ENCODE measurements around the gene SPANXA2. TPM values are rescaled to one million over a fixed set of nuclear protein-coding genes. Genes with fewer than 3 reads are reported as not detected.
"Not testable (repeated sequence)": the region's sequence is repeated elsewhere in the genome, so short reads cannot be mapped to it uniquely, and the experiment has no call there.

Gene SPANXA2, protein sequence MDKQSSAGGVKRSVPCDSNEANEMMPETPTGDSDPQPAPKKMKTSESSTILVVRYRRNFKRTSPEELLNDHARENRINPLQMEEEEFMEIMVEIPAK
- not detected for total RNA-seq
- long read RNA-seq: 0 reads

DNA sequence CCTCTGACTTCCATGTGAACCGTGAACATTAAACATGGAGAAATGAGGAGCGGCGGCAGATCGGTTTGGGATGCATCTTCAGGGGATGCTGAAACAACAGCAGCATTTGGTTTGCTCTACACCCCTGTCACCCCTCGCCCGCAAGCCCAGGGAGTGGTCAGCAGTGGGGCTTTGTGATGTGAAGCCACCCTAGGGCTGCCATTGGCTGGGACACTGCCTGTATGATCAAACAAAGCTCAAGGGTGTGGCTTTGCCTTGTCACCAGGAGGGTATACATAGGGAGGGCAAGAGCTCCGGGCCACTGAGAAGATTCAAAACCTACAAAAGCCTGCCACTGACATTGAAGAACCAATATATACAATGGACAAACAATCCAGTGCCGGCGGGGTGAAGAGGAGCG lies at the start of gene SPANXA2:
SPANXA2 (plus strand) TSS at position 301 of the 400 bp plus-strand sequence; CDS start at position 361, 60 bp downstream.
- intact Hi-C loops (cut with DNase I); ATAC-seq; DNase-seq (ENCODE audit: missing footprints): not testable (repeated sequence)

DNA sequence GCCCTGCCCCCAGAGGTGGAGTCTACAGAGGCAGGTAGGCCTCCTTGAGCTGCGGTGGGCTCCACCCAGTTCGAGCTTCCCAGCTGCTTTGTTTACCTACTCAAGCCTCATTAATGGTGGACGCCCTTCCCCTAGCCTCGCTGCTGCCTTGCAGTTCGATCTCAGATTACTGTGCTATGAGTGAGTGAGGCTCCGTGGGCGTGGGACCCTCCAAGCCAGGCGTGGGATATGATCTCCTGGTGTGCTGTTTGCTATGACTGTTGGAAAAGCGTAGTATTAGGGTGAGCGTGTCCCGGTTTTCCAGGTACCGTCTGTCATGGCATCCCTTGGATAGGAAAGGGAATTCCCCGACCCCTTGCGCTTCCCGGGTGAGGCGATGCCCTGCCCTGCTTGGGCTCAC lies 47.0 kb upstream of the SPANXA2 start:
- DNase-seq (ENCODE audit: missing footprints): peak; percentile 4
- intact Hi-C loops (cut with DNase I); ATAC-seq: not testable (repeated sequence)

DNA sequence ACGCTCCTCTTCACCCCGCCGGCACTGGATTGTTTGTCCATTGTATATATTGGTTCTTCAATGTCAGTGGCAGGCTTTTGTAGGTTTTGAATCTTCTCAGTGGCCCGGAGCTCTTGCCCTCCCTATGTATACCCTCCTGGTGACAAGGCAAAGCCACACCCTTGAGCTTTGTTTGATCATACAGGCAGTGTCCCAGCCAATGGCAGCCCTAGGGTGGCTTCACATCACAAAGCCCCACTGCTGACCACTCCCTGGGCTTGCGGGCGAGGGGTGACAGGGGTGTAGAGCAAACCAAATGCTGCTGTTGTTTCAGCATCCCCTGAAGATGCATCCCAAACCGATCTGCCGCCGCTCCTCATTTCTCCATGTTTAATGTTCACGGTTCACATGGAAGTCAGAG lies 4.9 kb upstream of the SPANXA2 start, which contains the start of gene SPANXA1:
SPANXA1 (minus strand) TSS at position 101 of the 400 bp plus-strand sequence; CDS start at position 41, 60 bp downstream.
- intact Hi-C loops (cut with DNase I); ATAC-seq: not testable (repeated sequence)

DNA sequence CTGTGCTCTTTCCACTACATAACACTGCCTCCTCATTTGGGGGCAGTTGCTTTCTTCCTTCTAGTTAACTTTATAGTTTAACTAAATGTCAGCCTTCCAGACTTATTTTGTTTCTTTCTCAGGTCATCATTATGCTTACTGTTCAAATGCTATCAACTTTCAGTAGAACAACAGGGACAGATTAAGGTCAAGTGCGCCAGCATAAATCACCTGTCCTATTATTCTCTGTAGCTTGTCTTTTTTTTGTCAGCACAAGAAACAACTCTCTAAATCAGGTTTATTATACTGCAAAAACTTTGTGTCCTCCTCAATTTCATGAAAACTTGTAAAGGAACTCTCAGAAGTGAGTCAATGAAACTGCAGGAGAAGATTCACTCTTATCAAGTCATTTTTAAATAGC lies 19.6 kb downstream of the SPANXA2 start:
- intact Hi-C loops (cut with DNase I): no loop called here
- DNase-seq (ENCODE audit: missing footprints) (no peak), ATAC-seq (no peak)

More for the DNA sequence above, 4.9 kb upstream of the SPANXA2 start, which contains the start of gene SPANXA1:
- DNase-seq (ENCODE audit: missing footprints): not testable (repeated sequence)

DNA sequence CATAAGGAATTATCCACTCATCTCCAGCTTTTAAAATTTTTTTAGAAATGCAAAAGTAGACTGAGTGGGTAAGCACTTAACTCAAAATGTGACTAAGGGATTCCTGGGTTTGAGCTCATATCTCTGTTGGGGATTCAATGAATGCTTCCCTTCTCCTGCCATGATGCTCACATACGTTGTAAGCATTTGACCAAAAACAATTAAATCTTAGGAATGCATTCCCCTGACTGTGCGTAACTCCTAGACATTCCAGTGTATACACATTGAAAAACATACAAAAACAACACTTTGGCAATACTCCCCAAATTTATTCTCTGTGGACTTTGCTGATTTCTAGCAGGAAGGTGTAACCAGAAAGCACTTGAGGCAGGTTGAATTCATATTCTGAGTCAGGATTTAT lies 29.8 kb downstream of the SPANXA2 start:
- DNase-seq (ENCODE audit: missing footprints) (no peak), ATAC-seq (no peak)
- intact Hi-C loops (cut with DNase I): no loop called here

DNA sequence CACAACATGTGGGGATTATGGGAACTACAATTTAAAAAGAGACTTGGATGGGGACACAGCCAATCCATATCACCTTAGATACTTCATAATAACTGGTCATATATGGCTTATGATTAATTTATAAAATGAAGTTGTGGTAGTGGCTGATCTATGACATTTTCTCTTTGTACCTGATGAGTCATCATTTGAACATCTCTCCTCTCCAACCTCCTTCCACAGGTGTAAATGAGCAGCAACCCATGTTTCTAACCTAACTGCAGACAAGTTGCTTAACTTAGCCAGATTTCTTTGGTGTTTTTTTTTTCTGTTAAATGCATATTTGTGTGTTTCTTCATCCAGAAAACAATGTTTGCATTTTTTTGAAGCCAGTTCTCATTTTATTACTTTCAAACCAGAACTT lies 42.6 kb downstream of the SPANXA2 start:
- intact Hi-C loops (cut with DNase I): no loop called here
- DNase-seq (ENCODE audit: missing footprints) (no peak), ATAC-seq (no peak)

DNA sequence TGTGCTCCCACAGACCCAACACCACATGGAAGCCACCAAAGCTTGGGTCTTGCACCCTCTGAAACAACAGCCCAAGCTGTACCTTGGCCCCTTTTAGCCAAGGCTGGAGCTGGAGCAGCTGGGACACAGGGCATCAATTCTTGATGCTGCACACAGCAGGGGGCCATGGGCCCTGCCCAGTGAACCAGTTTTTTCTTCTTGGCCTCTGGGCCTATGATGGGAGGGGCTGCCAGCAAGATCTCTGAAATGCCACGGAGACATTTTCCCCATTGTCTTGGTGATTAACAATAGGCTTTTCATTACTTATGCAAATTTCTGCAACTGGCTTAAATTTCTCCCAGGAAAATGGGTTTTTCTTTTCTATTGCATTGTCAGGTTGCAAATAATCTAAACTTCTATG lies 49.0 kb downstream of the SPANXA2 start:
- ATAC-seq (no peak), DNase-seq (ENCODE audit: missing footprints) (no peak)

More for the DNA sequence above, 49.0 kb downstream of the SPANXA2 start:
- intact Hi-C loops (cut with DNase I): no loop called here

Other genes starting within 250 kb of the SPANXA2 start
- not detected for gene SPANXA1, start 5.0 kb upstream of the SPANXA2 start, total RNA-seq
- gene SPANXD, start 109.0 kb downstream of the SPANXA2 start, total RNA-seq: not detected
- gene MAGEC3, start 248.6 kb downstream of the SPANXA2 start, total RNA-seq: not detected